Endodermal cell (in vitro differentiated cells): Measurements from ENCODE around the gene ABCA4. TPM values are rescaled to one million over a fixed set of nuclear protein-coding genes. Genes with fewer than 3 reads are reported as not detected.
"Not testable (repeated sequence)": the region's sequence is repeated elsewhere in the genome, so short reads cannot be mapped to it uniquely, and the experiment has no call there.

Experiments used
- DNase-seq: peaks from one replicate; pipeline ENCODE4 v3.0.0-alpha.2; 2017
- H3K27ac ChIP-seq: 2 replicates; pipeline ENCODE4 v1.5.1; 2013; ENCODE audit warnings: mild to moderate bottlenecking, low read depth, low read length, moderate library complexity
- H3K27me3 ChIP-seq: 2 replicates; pipeline ENCODE4 v1.6.1; 2013; ENCODE audit warnings: mild to moderate bottlenecking, low read length, moderate library complexity; ENCODE audit not compliant: insufficient read depth, control insufficient read depth, poor library complexity, severe bottlenecking
- H3K36me3 ChIP-seq: 2 replicates; pipeline ENCODE4 v1.7.0; 2013; ENCODE audit warnings: mild to moderate bottlenecking, low read length, moderate library complexity; ENCODE audit not compliant: control insufficient read depth, insufficient read depth
- H3K4me1 ChIP-seq: one replicate; pipeline ENCODE4 v1.7.0; 2013; ENCODE audit warnings: low read length; ENCODE audit not compliant: control insufficient read depth, insufficient read depth
- H3K4me3 ChIP-seq: 2 replicates; pipeline ENCODE4 v1.5.1; 2013; ENCODE audit warnings: mild to moderate bottlenecking, low read length, moderate library complexity
- H3K9ac ChIP-seq: 2 replicates; pipeline ENCODE4 v1.6.1; 2013; ENCODE audit warnings: mild to moderate bottlenecking, low read length, moderate library complexity; ENCODE audit not compliant: poor library complexity, severe bottlenecking; ENCODE audit errors: extremely low read depth
- H3K9me3 ChIP-seq: 2 replicates; pipeline ENCODE4 v1.6.1; 2013; ENCODE audit warnings: mild to moderate bottlenecking, low read length, moderate library complexity; ENCODE audit not compliant: control insufficient read depth
- H3K27ac Mint-ChIP-seq: 2 replicates; pipeline ENCODE4 v1.8.0; 2020; ENCODE audit warnings: mixed read lengths
- H3K27me3 Mint-ChIP-seq: 2 replicates; pipeline ENCODE4 v1.8.0; 2021; ENCODE audit warnings: mild to moderate bottlenecking, mixed read lengths; ENCODE audit not compliant: insufficient read depth
- H3K36me3 Mint-ChIP-seq: 2 replicates; pipeline ENCODE4 v1.8.0; 2020; ENCODE audit warnings: low read depth, mixed read lengths
- H3K4me1 Mint-ChIP-seq: 2 replicates; pipeline ENCODE4 v1.8.0; 2020; ENCODE audit warnings: mixed read lengths
- H3K4me3 Mint-ChIP-seq: 2 replicates; pipeline ENCODE4 v1.8.0; 2020; ENCODE audit warnings: mild to moderate bottlenecking, moderate library complexity, mixed read lengths
- H3K9me3 Mint-ChIP-seq: 2 replicates; pipeline ENCODE4 v1.8.0; 2020; ENCODE audit warnings: mild to moderate bottlenecking, mixed read lengths
- WGBS, 2 experiments: methylation state at CpG; one replicate each; pipeline versions ENCODE4 v1.1.5 to v1.1.7; 2013; ENCODE audit warnings: missing lambda C conversion rate in 2 of 2, mixed read lengths in 1 of 2; ENCODE audit not compliant: insufficient coverage in 1 of 2, insufficient read length in 1 of 2; 5-methylcytosine and 5-hydroxymethylcytosine counted together
- long read RNA-seq, 4 experiments: library from polyadenylated mRNA in 2 of 4; library from RNA in 1 of 4; library from capped mRNA in 1 of 4; stranded (forward) in 3 of 4; unstranded in 1 of 4; transcript quantifications; one replicate each; pipeline ENCODE4 v2.0.0, GENCODE V29; 2020 to 2021; ENCODE audit warnings: inconsistent platforms in 1 of 4
- polyA plus RNA-seq, 2 experiments: library from polyadenylated mRNA; stranded (reverse); fragments of 50-300 nt; gene quantifications; one replicate each; pipeline ENCODE4 v1.2.3, GENCODE V29; 2013
- total RNA-seq, 2 donors: library from RNA; stranded (reverse); fragmentation: NEBNext Ultra II Directional in 1 of 2; extraction: Animal tissue kit (Norgen Biotek cat#: 25700) in 1 of 2; gene quantifications; 2 replicates in 1 of 2; 3 replicates in 1 of 2; pipeline ENCODE4 v1.2.1, GENCODE V29; 2021
- TF ChIP-seq, protein P1 (sequence below): fragments of 200-600 bp; sonication (generic); conservative IDR thresholded peaks from 2 replicates; pipeline ENCODE4 v1.5.0; 2021; ENCODE audit warnings: antibody characterized with exemption, mild to moderate bottlenecking

The ABCA4 gene
- total RNA-seq: 1 to 10 TPM; 1.6 to 1.7 TPM
- polyA plus RNA-seq (2013, experiment 1 of 2): 0.61 TPM
- polyA plus RNA-seq (2013, experiment 2 of 2): 0.54 TPM
- long read RNA-seq, experiment 1: 0 reads
- long read RNA-seq, experiment 2, partial matches to known transcripts: 1 of 3 reads
- long read RNA-seq, experiment 2, other reads (novel, unspliced or antisense): 2 of 3 reads
- long read RNA-seq, experiment 3, partial matches to known transcripts: 4 of 7 reads
- long read RNA-seq, experiment 3, other reads (novel, unspliced or antisense): 3 of 7 reads
- long read RNA-seq, experiment 4, partial matches to known transcripts: 1 of 3 reads
- long read RNA-seq, experiment 4, other reads (novel, unspliced or antisense): 2 of 3 reads

- Histone ChIP-seq H3K4me1 (peaks cover 53% of the 10 kb centered on the region), H3K27ac (no peak within 1 kb of the TSS), H3K27me3 (no peaks in the 10 kb centered on the region), H3K9me3 (no peaks in the 10 kb centered on the region), H3K4me3 (peak within 1 kb of the TSS; percentile 44), H3K36me3 (no peaks in the 10 kb centered on the region), H3K9ac (no peak within 1 kb of the TSS)
- peak; percentile 45 for DNase-seq
- peak within 1 kb of the TSS; percentile 3 for H3K4me3 Mint-ChIP-seq
- H3K27ac Mint-ChIP-seq: no peak within 1 kb of the TSS
- no peaks in the 10 kb centered on the region for H3K27me3 Mint-ChIP-seq
- no peaks in the 10 kb centered on the region for H3K9me3 Mint-ChIP-seq
- 89 to 94% methylated on average over 5 to 9 of the region's 9 CpGs for WGBS, 2 experiments
- peaks cover 60% of the 10 kb centered on the region for H3K4me1 Mint-ChIP-seq
- H3K36me3 Mint-ChIP-seq: no peaks in the 10 kb centered on the region
- TF ChIP-seq, protein P1, sequence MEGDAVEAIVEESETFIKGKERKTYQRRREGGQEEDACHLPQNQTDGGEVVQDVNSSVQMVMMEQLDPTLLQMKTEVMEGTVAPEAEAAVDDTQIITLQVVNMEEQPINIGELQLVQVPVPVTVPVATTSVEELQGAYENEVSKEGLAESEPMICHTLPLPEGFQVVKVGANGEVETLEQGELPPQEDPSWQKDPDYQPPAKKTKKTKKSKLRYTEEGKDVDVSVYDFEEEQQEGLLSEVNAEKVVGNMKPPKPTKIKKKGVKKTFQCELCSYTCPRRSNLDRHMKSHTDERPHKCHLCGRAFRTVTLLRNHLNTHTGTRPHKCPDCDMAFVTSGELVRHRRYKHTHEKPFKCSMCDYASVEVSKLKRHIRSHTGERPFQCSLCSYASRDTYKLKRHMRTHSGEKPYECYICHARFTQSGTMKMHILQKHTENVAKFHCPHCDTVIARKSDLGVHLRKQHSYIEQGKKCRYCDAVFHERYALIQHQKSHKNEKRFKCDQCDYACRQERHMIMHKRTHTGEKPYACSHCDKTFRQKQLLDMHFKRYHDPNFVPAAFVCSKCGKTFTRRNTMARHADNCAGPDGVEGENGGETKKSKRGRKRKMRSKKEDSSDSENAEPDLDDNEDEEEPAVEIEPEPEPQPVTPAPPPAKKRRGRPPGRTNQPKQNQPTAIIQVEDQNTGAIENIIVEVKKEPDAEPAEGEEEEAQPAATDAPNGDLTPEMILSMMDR: no peak
Observed at GRCh38 chr1:94120991-94121390, at the start of gene ABCA4. Gene ABCA4 (minus strand): TSS chr1:94121148. CDS start chr1:94121045, 103 bp downstream.

DNA sequence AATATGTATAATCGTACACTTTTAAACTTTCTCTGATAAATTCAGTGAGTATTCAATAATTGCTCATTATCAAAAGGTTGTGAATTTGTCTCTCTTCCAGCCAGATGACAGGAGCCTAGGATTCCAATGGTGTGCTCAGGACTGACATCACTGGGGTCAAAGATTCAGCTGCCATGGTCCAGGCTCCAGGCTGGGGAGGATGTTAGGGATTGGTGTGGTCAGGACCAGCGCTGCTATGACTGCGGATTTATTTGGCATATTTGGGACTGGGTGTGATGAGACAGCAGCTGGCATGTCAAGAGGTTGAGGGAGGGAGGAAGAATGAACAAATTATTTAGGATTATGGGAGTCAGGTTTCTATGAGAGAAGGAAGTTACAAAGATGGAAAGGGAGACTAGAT lies 48.2 kb upstream of the ABCA4 start:
- 67 to 99% methylated on average over 1 to 3 of the region's 3 CpGs for WGBS, 2 experiments
- Mint-ChIP-seq H3K27ac (no peak overlapping the region), H3K9me3 (peaks cover 20% of the 10 kb centered on the region), H3K27me3 (no peaks in the 10 kb centered on the region), H3K4me1 (peaks cover 8% of the 10 kb centered on the region), H3K36me3 (peaks cover 37% of the 10 kb centered on the region), H3K4me3 (no peak overlapping the region)
- DNase-seq: no peak
- Histone ChIP-seq H3K27me3 (no peaks in the 10 kb centered on the region), H3K36me3 (peaks cover 38% of the 10 kb centered on the region), H3K27ac (no peak overlapping the region), H3K4me1 (no peaks in the 10 kb centered on the region), H3K9me3 (peaks cover 21% of the 10 kb centered on the region), H3K9ac (no peak overlapping the region), H3K4me3 (no peak overlapping the region)
- TF ChIP-seq, protein P1: no peak

GRCh38 chr1:94165843-94166242 lies 44.9 kb upstream of the ABCA4 start:
- DNase-seq: no peak
- Histone ChIP-seq H3K4me1 (no peaks in the 10 kb centered on the region), H3K27ac (no peak overlapping the region), H3K9me3 (peaks cover 30% of the 10 kb centered on the region), H3K4me3 (peak overlapping the region; percentile 39), H3K9ac (no peak overlapping the region), H3K36me3 (peaks cover 12% of the 10 kb centered on the region), H3K27me3 (no peaks in the 10 kb centered on the region)
- 97% methylated on average over 5 of the region's 5 CpGs; no CpG with 5 or more reads in 1 of the 2 experiments for WGBS, 2 experiments
- Mint-ChIP-seq H3K36me3 (peaks cover 14% of the 10 kb centered on the region), H3K9me3 (peaks cover 24% of the 10 kb centered on the region), H3K27me3 (no peaks in the 10 kb centered on the region), H3K4me3 (no peak overlapping the region), H3K4me1 (peaks cover 8% of the 10 kb centered on the region), H3K27ac (no peak overlapping the region)
- TF ChIP-seq, protein P1: no peak

DNA sequence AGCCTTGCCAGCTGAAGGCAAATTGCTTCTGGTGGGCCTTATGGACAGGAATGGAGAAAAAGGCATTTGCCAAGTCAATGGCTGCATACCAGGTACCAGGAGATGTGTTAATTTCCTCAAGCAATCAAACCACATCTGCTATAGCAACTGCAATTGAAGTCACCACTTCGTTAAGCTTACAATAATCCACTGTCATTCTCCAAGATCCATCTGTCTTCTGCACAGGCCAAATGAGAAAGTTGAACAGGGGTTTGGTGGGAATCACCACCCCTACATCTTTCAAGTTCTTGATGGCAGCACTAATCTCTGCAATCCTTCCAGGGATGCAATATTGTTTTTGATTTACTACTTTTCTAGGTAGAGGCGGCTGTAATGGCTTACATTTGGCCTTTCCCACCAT lies 43.9 kb upstream of the ABCA4 start:
- H3K4me3 ChIP-seq, H3K4me3 Mint-ChIP-seq, H3K27ac Mint-ChIP-seq, H3K36me3 Mint-ChIP-seq, DNase-seq, H3K4me1 ChIP-seq, H3K9ac ChIP-seq, H3K27me3 Mint-ChIP-seq, H3K36me3 ChIP-seq, H3K27me3 ChIP-seq, H3K27ac ChIP-seq: not testable (repeated sequence)
- Mint-ChIP-seq H3K9me3 (peaks cover 24% of the 10 kb centered on the region), H3K4me1 (peaks cover 14% of the 10 kb centered on the region)
- 92 to 94% methylated on average over 2 of the region's 2 CpGs for WGBS, 2 experiments
- H3K9me3 ChIP-seq: peaks cover 30% of the 10 kb centered on the region

- H3K27ac Mint-ChIP-seq, DNase-seq, H3K4me3 ChIP-seq, H3K4me1 ChIP-seq, H3K36me3 Mint-ChIP-seq, H3K4me3 Mint-ChIP-seq, H3K9ac ChIP-seq, H3K36me3 ChIP-seq, H3K27ac ChIP-seq, H3K27me3 Mint-ChIP-seq, H3K27me3 ChIP-seq: not testable (repeated sequence)
- H3K9me3 ChIP-seq: peaks cover 30% of the 10 kb centered on the region
- whole genome bisulfite sequencing, 2 experiments: 90% methylated on average over 1 of the region's 1 CpG; no CpG with 5 or more reads in 1 of the 2 experiments
- Mint-ChIP-seq H3K9me3 (peaks cover 24% of the 10 kb centered on the region), H3K4me1 (peaks cover 14% of the 10 kb centered on the region)
Observed at GRCh38 chr1:94164121-94164520, 43.2 kb upstream of the ABCA4 start.
